HCT116 (cell line): ENCODE measurements around the gene VTI1A. TPM values are rescaled to one million over a fixed set of nuclear protein-coding genes. Genes with fewer than 3 reads are reported as not detected.

Experiments
- ATAC-seq: fragments of 200-7000 bp; cut with Tn5 transposase; 2 replicates; pipeline ENCODE4 v1.9.1; 2020; ENCODE audit warnings: mild to moderate bottlenecking, moderate library complexity
- BruUV-seq: library from RNA; stranded (reverse); fragments of 400-500 nt; replicated peaks from 2 replicates; lab custom pipeline; 2021; lab: Mats Ljungman, UMichigan
- CTCF ChIA-PET: fragments of 300-600 bp; sonication (Branson Sonifier 250); formaldehyde crosslinking; loops from one replicate; lab custom pipeline; 2021; ENCODE audit warnings: antibody characterized with exemption; lab: Charles Lee
- POLR2A ChIA-PET: fragments of 300-600, 350-600 bp; sonication (Branson Sonifier 250); formaldehyde crosslinking; loops from one replicate; lab custom pipeline; 2021; ENCODE audit warnings: antibody characterized with exemption; lab: Charles Lee
- RAD21 ChIA-PET, 2 experiments: fragments of 300-600 bp; sonication (Branson Sonifier 250); formaldehyde crosslinking; loops; one replicate each; lab custom pipeline; 2023; ENCODE audit warnings: low total read pairs in 2 of 2; ENCODE audit not compliant: uncharacterized antibody in 2 of 2, unreplicated experiment in 2 of 2, low non-redundant PET in 1 of 2; lab: Charles Lee
- DNase-seq: peaks from one replicate; pipeline ENCODE4 v3.0.0-alpha.2; 2010; ENCODE audit warnings: low read depth, low spot score
- H2AFZ ChIP-seq: fragments of 200-600 bp; shearing (Covaris generic), sonication (generic); 2 replicates; pipeline ENCODE4 v1.6.1; 2017; ENCODE audit warnings: low read depth, mixed run types, mixed read lengths, antibody characterized with exemption, low read length; ENCODE audit not compliant: poor library complexity, severe bottlenecking
- H3K27ac ChIP-seq: 2 replicates; pipeline ENCODE4 v1.5.1; 2012; ENCODE audit warnings: low read depth, low read length
- H3K27me3 ChIP-seq: fragments of 200-600 bp; sonication (generic); 2 replicates; pipeline ENCODE4 v1.6.1; 2016; ENCODE audit warnings: mixed run types, low read length, mixed read lengths; ENCODE audit not compliant: insufficient read depth
- H3K36me3 ChIP-seq, 2 experiments: fragments of 200-500 bp in 1 of 2; fragments of 200-600 bp in 1 of 2; sonication (Bioruptor generic) in 1 of 2; sonication (generic) in 1 of 2; 2 replicates each; pipeline versions ENCODE4 v1.5.1 to v1.6.1; 2014 to 2016; ENCODE audit warnings: low read length in 2 of 2, inconsistent platforms in 1 of 2, mixed read lengths in 1 of 2, mixed run types in 1 of 2; ENCODE audit not compliant: insufficient read depth in 2 of 2, control insufficient read depth in 1 of 2
- H3K4me1 ChIP-seq, 2 experiments: fragments of 200-600 bp in 1 of 2; sonication (generic) in 1 of 2; 2 replicates each; pipeline versions ENCODE4 v1.5.1 to v1.6.1; 2012 to 2017; ENCODE audit warnings: low read length in 2 of 2, inconsistent platforms in 1 of 2, mild to moderate bottlenecking in 1 of 2, mixed read lengths in 1 of 2, mixed run types in 1 of 2, moderate library complexity in 1 of 2; ENCODE audit not compliant: insufficient read depth in 2 of 2, control insufficient read depth in 1 of 2
- H3K4me2 ChIP-seq: fragments of 200-600 bp; sonication (generic); 2 replicates; pipeline ENCODE4 v1.6.1; 2017; ENCODE audit warnings: mixed run types, low read length, mixed read lengths
- H3K4me3 ChIP-seq, 2 experiments: fragments of 200-600 bp in 1 of 2; sonication (generic) in 1 of 2; replicated peaks in 1 of 2; 2 replicates each; pipeline ENCODE4 v1.5.1; 2011 to 2016; ENCODE audit warnings: low read length in 2 of 2, control low read depth in 1 of 2, low read depth in 1 of 2, mild to moderate bottlenecking in 1 of 2, mixed read lengths in 1 of 2, mixed run types in 1 of 2
- H3K79me2 ChIP-seq: fragments of 200-600 bp; sonication (generic); 2 replicates; pipeline ENCODE4 v1.6.1; 2017; ENCODE audit warnings: mild to moderate bottlenecking, mixed run types, low read length, moderate library complexity, mixed read lengths; ENCODE audit not compliant: insufficient read depth
- H3K9ac ChIP-seq: fragments of 200-600 bp; sonication (generic); 2 replicates; pipeline ENCODE4 v1.6.1; 2016; ENCODE audit warnings: low read length, mixed read lengths
- H3K9me2 ChIP-seq: fragments of 200-600 bp; sonication (generic), shearing (Covaris generic); 2 replicates; pipeline ENCODE4 v1.6.1; 2017; ENCODE audit warnings: mixed run types, mild to moderate bottlenecking, moderate library complexity; ENCODE audit not compliant: insufficient read depth
- H3K9me3 ChIP-seq, 2 experiments: fragments of 200-500 bp in 1 of 2; fragments of 200-600 bp in 1 of 2; sonication (Bioruptor generic) in 1 of 2; sonication (generic) in 1 of 2; 2 replicates each; pipeline ENCODE4 v1.6.1; 2014 to 2017; ENCODE audit warnings: low read length in 2 of 2, mixed read lengths in 2 of 2, inconsistent platforms in 1 of 2, low read depth in 1 of 2, mild to moderate bottlenecking in 1 of 2, mixed run types in 1 of 2, moderate library complexity in 1 of 2; ENCODE audit not compliant: control insufficient read depth in 1 of 2, insufficient read depth in 1 of 2
- H4K20me1 ChIP-seq: fragments of 200-600 bp; sonication (generic), shearing (Covaris generic); 2 replicates; pipeline ENCODE4 v1.6.1; 2017; ENCODE audit warnings: mixed run types, mild to moderate bottlenecking, moderate library complexity; ENCODE audit not compliant: insufficient read depth
- ATF3 ChIP-seq: IDR thresholded peaks from 2 replicates; pipeline ENCODE4 v1.6.1; 2012
- CBX3 ChIP-seq: IDR thresholded peaks from 2 replicates; pipeline ENCODE4 v1.6.1; 2012; ENCODE audit warnings: low read depth
- EGR1 ChIP-seq: IDR thresholded peaks from 2 replicates; pipeline ENCODE4 v1.6.1; 2012; ENCODE audit warnings: low read depth
- ELF1 ChIP-seq: IDR thresholded peaks from 2 replicates; pipeline ENCODE4 v1.6.1; 2012; ENCODE audit warnings: low read depth, borderline replicate concordance
- EZH2 ChIP-seq: fragments of 200-600 bp; sonication (generic); IDR thresholded peaks from 2 replicates; pipeline ENCODE4 v1.6.1; 2017; ENCODE audit warnings: antibody characterized with exemption, mixed run types
- EZH2phosphoT487 ChIP-seq: fragments of 200-600 bp; IDR thresholded peaks from 2 replicates; pipeline ENCODE4 v1.6.1; 2018; ENCODE audit warnings: antibody characterized with exemption, borderline replicate concordance
- FOSL1 ChIP-seq: IDR thresholded peaks from 2 replicates; pipeline ENCODE4 v1.6.1; 2012; ENCODE audit warnings: low read depth
- JUND ChIP-seq: IDR thresholded peaks from 2 replicates; pipeline ENCODE4 v1.6.1; 2012
- MAX ChIP-seq: IDR thresholded peaks from 2 replicates; pipeline ENCODE4 v1.6.1; 2012
- POLR2AphosphoS5 ChIP-seq: IDR thresholded peaks from 2 replicates; pipeline ENCODE4 v1.6.1; 2011; ENCODE audit warnings: mild to moderate bottlenecking, low read depth, low read length, moderate library complexity
- RAD21 ChIP-seq: IDR thresholded peaks from 2 replicates; pipeline ENCODE4 v1.6.1; 2012; ENCODE audit warnings: low read depth, mild to moderate bottlenecking
- ZBTB33 ChIP-seq: IDR thresholded peaks from 2 replicates; pipeline ENCODE4 v1.6.1; 2011; ENCODE audit warnings: mild to moderate bottlenecking, low read length, moderate library complexity; ENCODE audit not compliant: insufficient replicate concordance; ENCODE audit errors: extremely low read depth
- ZFX ChIP-seq: fragments of 450-650 bp; IDR thresholded peaks from 2 replicates; pipeline ENCODE4 v1.6.1; 2017
- intact Hi-C: fragments of 100-400 bp; cut with micrococcal nuclease; formaldehyde crosslinking; loops from 2 replicates; pipeline ENCODE4 v1.10.0; 2022
- total RNA-seq: library from RNA; stranded (reverse); gene quantifications from one replicate; pipeline ENCODE4 v1.2.1, GENCODE V29; 2021; ENCODE audit not compliant: unreplicated experiment
- TF ChIP-seq, protein P1 (sequence below): IDR thresholded peaks from 2 replicates; pipeline ENCODE4 v1.6.1; 2012; ENCODE audit warnings: low read depth

Gene VTI1A
- total RNA-seq, 1 experiment from 2014 or later, result 80.7 TPM

DNA sequence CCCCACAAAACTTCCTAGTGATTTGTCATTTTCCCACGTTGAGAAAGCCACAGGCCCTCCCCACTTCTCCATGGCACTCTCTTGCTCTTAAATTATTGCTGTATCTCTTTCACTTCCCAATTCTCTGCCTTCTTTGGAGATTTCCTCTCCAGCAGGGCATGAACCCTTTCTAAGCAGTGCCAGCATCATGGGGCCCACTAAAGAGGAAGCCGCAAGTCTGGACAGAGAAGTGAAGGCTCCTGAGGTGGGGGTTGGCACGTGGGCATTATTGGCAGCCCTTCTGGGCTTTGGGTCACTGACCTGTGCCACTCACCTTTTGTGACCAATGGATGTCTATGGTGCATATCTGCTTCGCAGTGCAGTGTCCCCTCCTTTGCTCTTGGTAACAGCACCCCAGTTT is 405.3 kb downstream of the VTI1A start:
- Histone ChIP-seq H3K36me3 (no peaks in the 10 kb centered on the region), H3K9me2 (no peaks in the 10 kb centered on the region), H3K27ac (no peak overlapping the region), H3K4me2 (no peak overlapping the region), H3K4me3 (no peak overlapping the region), H3K27me3 (no peaks in the 10 kb centered on the region), H3K9ac (no peak overlapping the region), H4K20me1 (no peaks in the 10 kb centered on the region), H3K9me3 (no peaks in the 10 kb centered on the region), H2AFZ (no peak overlapping the region), H3K4me1 (peaks cover 6 to 24% of the 10 kb centered on the region in 2 experiments; a peak in 3 of 4 replicates)
- CTCF ChIA-PET, result no interaction called here
- POLR2A ChIA-PET, result no interaction called here
- RAD21 ChIA-PET, result no interaction called here
- DNase-seq (no peak), ATAC-seq (no peak)
- intact Hi-C loops, result no loop called here
- no peak for TF ChIP-seq ATF3
- no peak for TF ChIP-seq JUND
- no peak for TF ChIP-seq RAD21
- no peak for TF ChIP-seq CBX3
- no peak for TF ChIP-seq MAX
- TF ChIP-seq EZH2phosphoT487, result no peak
- TF ChIP-seq, all 23 proteins: peak for 0
- no TSS peak for BruUV-seq
- no peaks in the 10 kb centered on the region for H3K79me2 ChIP-seq

GRCh38 chr10:112855134-112855533 is 408.1 kb downstream of the VTI1A start:
- Histone ChIP-seq H3K27ac (no peak overlapping the region), H3K4me3 (no peak overlapping the region), H3K9me3 (no peaks in the 10 kb centered on the region), H3K4me2 (no peak overlapping the region), H2AFZ (no peak overlapping the region), H3K79me2 (no peaks in the 10 kb centered on the region), H3K36me3 (no peaks in the 10 kb centered on the region), H3K27me3 (no peaks in the 10 kb centered on the region), H3K4me1 (peaks cover under 1 to 8% of the 10 kb centered on the region in 2 experiments; a peak in 2 of 4 replicates), H4K20me1 (no peaks in the 10 kb centered on the region), H3K9me2 (no peaks in the 10 kb centered on the region), H3K9ac (no peak overlapping the region)
- ChIA-PET CTCF (no interaction called here), POLR2A (no interaction called here), RAD21 (no interaction called here)
- intact Hi-C loops, result no loop called here
- DNase-seq (no peak), ATAC-seq (no peak)
- no TSS peak for BruUV-seq
- no peak for TF ChIP-seq MAX
- no peak for TF ChIP-seq EGR1
- TF ChIP-seq ELF1, result no peak
- TF ChIP-seq, protein P1, sequence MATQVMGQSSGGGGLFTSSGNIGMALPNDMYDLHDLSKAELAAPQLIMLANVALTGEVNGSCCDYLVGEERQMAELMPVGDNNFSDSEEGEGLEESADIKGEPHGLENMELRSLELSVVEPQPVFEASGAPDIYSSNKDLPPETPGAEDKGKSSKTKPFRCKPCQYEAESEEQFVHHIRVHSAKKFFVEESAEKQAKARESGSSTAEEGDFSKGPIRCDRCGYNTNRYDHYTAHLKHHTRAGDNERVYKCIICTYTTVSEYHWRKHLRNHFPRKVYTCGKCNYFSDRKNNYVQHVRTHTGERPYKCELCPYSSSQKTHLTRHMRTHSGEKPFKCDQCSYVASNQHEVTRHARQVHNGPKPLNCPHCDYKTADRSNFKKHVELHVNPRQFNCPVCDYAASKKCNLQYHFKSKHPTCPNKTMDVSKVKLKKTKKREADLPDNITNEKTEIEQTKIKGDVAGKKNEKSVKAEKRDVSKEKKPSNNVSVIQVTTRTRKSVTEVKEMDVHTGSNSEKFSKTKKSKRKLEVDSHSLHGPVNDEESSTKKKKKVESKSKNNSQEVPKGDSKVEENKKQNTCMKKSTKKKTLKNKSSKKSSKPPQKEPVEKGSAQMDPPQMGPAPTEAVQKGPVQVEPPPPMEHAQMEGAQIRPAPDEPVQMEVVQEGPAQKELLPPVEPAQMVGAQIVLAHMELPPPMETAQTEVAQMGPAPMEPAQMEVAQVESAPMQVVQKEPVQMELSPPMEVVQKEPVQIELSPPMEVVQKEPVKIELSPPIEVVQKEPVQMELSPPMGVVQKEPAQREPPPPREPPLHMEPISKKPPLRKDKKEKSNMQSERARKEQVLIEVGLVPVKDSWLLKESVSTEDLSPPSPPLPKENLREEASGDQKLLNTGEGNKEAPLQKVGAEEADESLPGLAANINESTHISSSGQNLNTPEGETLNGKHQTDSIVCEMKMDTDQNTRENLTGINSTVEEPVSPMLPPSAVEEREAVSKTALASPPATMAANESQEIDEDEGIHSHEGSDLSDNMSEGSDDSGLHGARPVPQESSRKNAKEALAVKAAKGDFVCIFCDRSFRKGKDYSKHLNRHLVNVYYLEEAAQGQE, result no peak
- TF ChIP-seq POLR2AphosphoS5, result no peak
- TF ChIP-seq ZBTB33, result no peak
- TF ChIP-seq EZH2phosphoT487, result no peak
- TF ChIP-seq ATF3, result no peak
- TF ChIP-seq EZH2, result no peak
- no peak for TF ChIP-seq ZFX
- no peak for TF ChIP-seq FOSL1
